GM12865 (cell line): ENCODE data around the gene RHOXF2.
"Not testable (repeated sequence)": the region's sequence is repeated elsewhere in the genome, so short reads cannot be mapped to it uniquely, and the experiment has no call there.

Experiments
- DNase-seq: peaks from one replicate; pipeline ENCODE4 v3.0.0; 2010; ENCODE audit warnings: low read depth
- H3K4me3 ChIP-seq: 2 replicates; pipeline ENCODE4 v1.5.1; 2011; ENCODE audit warnings: mild to moderate bottlenecking, low read depth, low read length, control low read depth
- CTCF ChIP-seq: IDR thresholded peaks from 2 replicates; pipeline ENCODE4 v1.5.1; 2011; ENCODE audit warnings: low read length, control low read depth, low read depth, inconsistent platforms; ENCODE audit not compliant: insufficient read depth; ENCODE audit errors: missing control alignments

RHOXF2 gene

GRCh38 chrX:120193720-120194119 is 35.3 kb downstream of the RHOXF2 start:
- not testable (repeated sequence) for H3K4me3 ChIP-seq, DNase-seq

- not testable (repeated sequence) for H3K4me3 ChIP-seq
Measured at GRCh38 chrX:120195786-120196185, 37.4 kb downstream of the RHOXF2 start.

GRCh38 chrX:120196626-120197283 is 38.3 kb downstream of the RHOXF2 start:
- H3K4me3 ChIP-seq, DNase-seq: not testable (repeated sequence)

More at GRCh38 chrX:120195786-120196185, 37.4 kb downstream of the RHOXF2 start:
- DNase-seq, result not testable (repeated sequence)

GRCh38 chrX:120200851-120201250 is 42.4 kb downstream of the RHOXF2 start:
- H3K4me3 ChIP-seq, result no peak overlapping the region
- DNase-seq, result no peak
- no peak for TF ChIP-seq CTCF

- no peak for DNase-seq
- no peak overlapping the region for H3K4me3 ChIP-seq
- TF ChIP-seq CTCF, result no peak
Measured at GRCh38 chrX:120205816-120206753, 47.7 kb downstream of the RHOXF2 start.

- TF ChIP-seq CTCF, result no peak
- no peak overlapping the region for H3K4me3 ChIP-seq
- no peak for DNase-seq
Measured at GRCh38 chrX:120207009-120207605, 48.7 kb downstream of the RHOXF2 start.

GRCh38 chrX:120213438-120214265 is 55.2 kb downstream of the RHOXF2 start:
- DNase-seq, result peak; percentile 64
- no peak overlapping the region for H3K4me3 ChIP-seq
- TF ChIP-seq CTCF, result peak; percentile 68
